Measurements from ENCODE around the gene GPR39. TPM values are rescaled to one million over a fixed set of nuclear protein-coding genes. Genes with fewer than 3 reads are reported as not detected.

The GPR39 gene
- total RNA-seq, 4 donors from 2014 or later, result 0.76 to 1.3 (median 1.2) TPM

DNA sequence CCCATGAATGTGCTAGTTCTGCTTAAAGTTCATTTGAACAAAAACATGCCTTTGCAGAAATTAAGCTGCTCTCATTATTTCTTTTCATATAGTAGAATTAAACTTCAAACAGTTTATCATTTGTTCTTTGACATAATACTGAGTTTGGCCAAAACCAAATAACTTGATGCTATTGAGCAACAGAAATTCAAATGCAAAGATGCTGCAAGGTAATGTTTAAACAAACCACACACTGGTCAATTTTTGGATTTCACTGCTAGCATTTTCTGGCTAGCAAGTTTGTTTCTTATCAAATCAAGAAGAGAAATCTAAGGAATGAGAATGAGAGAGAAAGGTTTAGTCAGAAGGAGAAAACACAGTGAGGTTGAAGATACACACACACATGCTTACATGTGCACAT, 173.4 kb downstream of the GPR39 start:
- TF ChIP-seq POLR2A (IDR thresholded peaks at IDR 0.05) (no peak), CTCF (IDR thresholded peaks at IDR 0.05) (no peak)
- no peaks in the 10 kb centered on the region for H3K27me3 ChIP-seq
- DNase-seq, result no peak
- no peaks in the 10 kb centered on the region for H3K9me3 ChIP-seq
- H3K4me1 ChIP-seq, result no peaks in the 10 kb centered on the region
- no peaks in the 10 kb centered on the region for H3K36me3 ChIP-seq
- H3K4me3 ChIP-seq, result no peak overlapping the region
- no peak overlapping the region for H3K27ac ChIP-seq
- intact Hi-C loops (cut with DNase I), result no loop called here

- Histone ChIP-seq H3K27me3 (no peaks in the 10 kb centered on the region), H3K4me1 (no peaks in the 10 kb centered on the region), H3K9me3 (no peaks in the 10 kb centered on the region), H3K4me3 (no peak overlapping the region), H3K27ac (no peak overlapping the region), H3K36me3 (no peaks in the 10 kb centered on the region)
- 72 to 80% methylated on average over 2 of the region's 2 CpGs for WGBS, 2 donors
- TF ChIP-seq CTCF (IDR thresholded peaks at IDR 0.05) (no peak), POLR2A (IDR thresholded peaks at IDR 0.05) (no peak)
- intact Hi-C loops (cut with DNase I), result no loop called here
- no peak for DNase-seq
Measured at GRCh38 chr2:132593171-132593570, 176.6 kb downstream of the GPR39 start.

DNA sequence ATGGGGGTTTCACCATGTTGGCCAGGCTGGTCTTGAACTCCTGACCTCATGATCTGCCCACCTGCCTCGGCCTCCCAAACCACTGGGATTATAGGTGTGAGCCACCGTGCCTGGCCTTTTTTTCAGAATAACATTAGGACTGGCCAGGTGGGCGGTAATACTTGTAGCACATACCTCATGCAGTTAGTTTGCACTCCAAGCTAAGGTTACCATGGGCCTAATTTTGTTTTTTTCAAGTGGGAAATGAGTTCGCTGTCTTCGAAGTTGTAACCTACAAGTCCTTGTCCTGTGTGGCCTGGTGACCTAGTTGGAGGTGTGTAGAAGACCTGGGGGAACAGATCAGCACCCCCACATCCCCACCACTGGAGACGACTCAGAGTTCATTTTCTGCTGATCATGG, 178.6 kb downstream of the GPR39 start:
- no peak for TF ChIP-seq POLR2A (IDR thresholded peaks at IDR 0.05)
- no peak for TF ChIP-seq CTCF (IDR thresholded peaks at IDR 0.05)
- no peaks in the 10 kb centered on the region for H3K27me3 ChIP-seq
- no peaks in the 10 kb centered on the region for H3K4me1 ChIP-seq

DNA sequence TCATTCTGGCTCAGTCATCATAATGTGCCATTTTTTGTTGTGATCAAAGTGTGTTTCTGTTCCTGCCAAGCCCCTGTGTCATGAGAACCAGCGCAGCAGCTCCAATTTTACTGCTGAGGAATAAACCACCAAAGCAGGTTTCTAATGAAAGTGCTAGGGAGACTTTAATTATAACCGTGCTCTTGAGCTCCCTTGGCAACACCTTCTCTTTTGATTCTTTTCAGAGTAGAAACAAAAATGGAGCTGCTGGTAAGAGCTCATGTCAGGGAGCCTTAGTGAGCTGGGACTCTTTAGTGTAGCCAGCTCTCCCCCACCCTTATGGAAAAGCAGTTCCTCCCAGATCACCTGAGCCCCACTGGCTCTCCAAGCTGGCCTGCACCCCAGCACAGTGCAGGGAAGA, 179.1 kb downstream of the GPR39 start:
- Histone ChIP-seq H3K9me3 (no peaks in the 10 kb centered on the region), H3K4me3 (no peak overlapping the region), H3K27me3 (no peaks in the 10 kb centered on the region), H3K36me3 (no peaks in the 10 kb centered on the region), H3K27ac (no peak overlapping the region), H3K4me1 (no peaks in the 10 kb centered on the region)
- TF ChIP-seq POLR2A (IDR thresholded peaks at IDR 0.05) (no peak), CTCF (IDR thresholded peaks at IDR 0.05) (no peak)
- WGBS, 2 donors, result 79 to 83% methylated on average over 2 of the region's 2 CpGs
- intact Hi-C loops (cut with DNase I), result no loop called here
- DNase-seq, result no peak

More for the DNA sequence above, 178.6 kb downstream of the GPR39 start:
- DNase-seq, result no peak
- Histone ChIP-seq H3K4me3 (no peak overlapping the region), H3K9me3 (no peaks in the 10 kb centered on the region), H3K27ac (no peak overlapping the region), H3K36me3 (no peaks in the 10 kb centered on the region)
- WGBS, 2 donors, result 84% methylated on average over 6 of the region's 6 CpGs
- intact Hi-C loops (cut with DNase I), result no loop called here

DNA sequence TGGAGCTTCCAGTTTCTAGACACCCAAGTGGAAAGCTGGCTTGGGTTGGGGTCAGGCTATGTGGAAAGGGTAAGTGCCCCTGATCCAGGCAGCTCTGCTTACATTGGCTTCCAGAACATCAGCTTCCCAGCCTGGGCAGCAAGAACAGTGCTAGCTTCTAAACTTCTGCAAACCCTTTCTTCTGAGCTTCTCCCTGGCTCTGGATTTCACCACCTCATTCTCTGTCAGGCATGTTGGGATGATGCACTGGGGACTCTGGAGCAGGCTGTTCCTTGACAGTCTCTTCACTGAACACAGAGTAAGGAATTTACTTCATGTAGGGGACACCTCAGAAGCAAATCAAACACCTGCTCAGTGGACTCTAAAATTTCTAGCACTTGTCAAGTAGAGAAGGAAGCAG, 180.6 kb downstream of the GPR39 start:
- DNase-seq, result no peak

More for the DNA sequence above, 180.6 kb downstream of the GPR39 start:
- no peaks in the 10 kb centered on the region for H3K9me3 ChIP-seq
- H3K27ac ChIP-seq, result no peak overlapping the region
- no peaks in the 10 kb centered on the region for H3K4me1 ChIP-seq
- TF ChIP-seq POLR2A (IDR thresholded peaks at IDR 0.05) (no peak), CTCF (IDR thresholded peaks at IDR 0.05) (no peak)
- no peaks in the 10 kb centered on the region for H3K27me3 ChIP-seq
- intact Hi-C loops (cut with DNase I), result no loop called here
- H3K36me3 ChIP-seq, result no peaks in the 10 kb centered on the region
- no peak overlapping the region for H3K4me3 ChIP-seq

All from esophagus squamous epithelium (tissue), 5 donors.